Measurements from ENCODE around the gene THOC2.
"Not testable (repeated sequence)": the region's sequence is repeated elsewhere in the genome, so short reads cannot be mapped to it uniquely, and the experiment has no call there.

The THOC2 gene

DNA sequence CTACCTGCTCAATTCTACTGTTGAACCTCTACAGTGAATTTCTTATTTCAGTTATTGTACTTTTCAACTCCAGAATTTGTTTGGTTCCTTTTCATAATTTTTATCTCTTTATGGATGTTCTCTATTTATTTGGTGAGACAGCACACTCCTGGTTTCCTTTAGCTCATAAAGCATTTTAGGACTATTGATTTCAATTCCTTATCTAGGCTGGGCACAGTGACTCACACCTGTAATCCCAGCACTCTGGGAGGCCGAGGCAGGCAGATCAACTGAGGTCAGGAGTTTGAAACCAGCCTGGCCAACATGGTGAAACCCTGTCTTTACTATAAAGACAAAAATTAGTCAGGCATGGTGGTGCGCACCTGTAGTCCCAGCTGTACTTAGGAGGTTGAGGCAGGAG is 57.7 kb downstream of the THOC2 start:
- DNase-seq, result no peak

GRCh38 chrX:123673813-123674212 is 59.0 kb downstream of the THOC2 start:
- no peak for DNase-seq

DNA sequence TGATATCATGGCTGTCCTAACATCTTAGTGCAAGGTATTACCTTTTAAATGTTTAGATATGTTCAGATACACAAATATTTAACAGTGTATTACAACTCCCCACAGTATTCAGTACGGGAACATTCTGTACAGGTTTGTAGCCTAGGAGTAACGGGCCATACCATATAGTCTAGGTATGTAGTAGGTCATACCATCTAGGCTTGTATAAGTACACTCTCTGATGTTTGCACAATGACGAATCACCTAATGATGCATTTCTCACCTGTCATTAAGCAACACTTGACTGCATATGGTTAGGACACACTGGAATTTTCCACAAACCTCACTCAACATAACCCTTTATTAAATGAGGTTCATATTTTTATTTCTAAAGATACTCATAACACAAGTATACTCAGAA is 67.7 kb downstream of the THOC2 start:
- DNase-seq, result no peak

GRCh38 chrX:123664467-123665167 is 68.2 kb downstream of the THOC2 start:
- DNase-seq, result not testable (repeated sequence)

DNA sequence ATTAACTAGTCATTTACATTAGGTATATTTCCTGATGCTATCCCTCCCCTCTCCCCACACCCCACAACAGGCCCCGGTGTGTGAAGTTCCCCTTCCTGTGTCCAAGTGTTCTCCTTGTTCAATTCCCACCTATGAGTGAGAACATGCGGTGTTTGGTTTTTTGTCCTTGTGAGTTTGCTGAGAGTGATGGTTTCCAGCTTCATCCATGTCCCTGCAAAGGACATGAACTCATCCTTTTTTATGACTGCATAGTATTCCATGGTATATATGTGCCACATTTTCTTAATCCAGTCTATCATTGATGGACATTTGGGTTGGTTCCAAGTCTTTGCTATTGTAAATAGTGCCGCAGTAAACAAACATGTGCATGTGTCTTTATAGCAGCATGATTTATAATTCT is 69.1 kb downstream of the THOC2 start:
- not testable (repeated sequence) for DNase-seq

- not testable (repeated sequence) for DNase-seq
Observed at GRCh38 chrX:123656507-123656906, 76.3 kb downstream of the THOC2 start.

DNA sequence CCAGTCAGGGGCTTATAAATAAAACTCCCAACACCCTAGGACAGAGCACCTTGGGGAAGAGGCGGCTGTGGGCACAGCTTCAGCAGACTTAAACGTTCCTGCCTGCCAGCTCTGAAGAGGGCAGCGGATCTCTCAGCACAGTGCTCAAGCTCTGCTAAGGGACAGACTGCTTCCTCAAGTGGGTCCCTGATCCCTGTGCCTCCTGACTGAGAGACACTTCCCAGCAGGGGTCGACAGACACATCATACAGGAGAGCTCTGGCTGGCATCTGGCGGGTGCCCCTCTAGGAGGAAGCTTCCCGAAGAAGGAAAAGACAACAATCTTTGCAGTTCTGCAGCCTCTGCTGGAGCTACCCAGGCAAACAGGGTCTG is 84.1 kb downstream of the THOC2 start:
- DNase-seq, result not testable (repeated sequence)

- peak in 10 of 51 donors; percentile 0 to 13 (median 0) for DNase-seq
Observed at GRCh38 chrX:123648028-123648810, 84.6 kb downstream of the THOC2 start.

DNA sequence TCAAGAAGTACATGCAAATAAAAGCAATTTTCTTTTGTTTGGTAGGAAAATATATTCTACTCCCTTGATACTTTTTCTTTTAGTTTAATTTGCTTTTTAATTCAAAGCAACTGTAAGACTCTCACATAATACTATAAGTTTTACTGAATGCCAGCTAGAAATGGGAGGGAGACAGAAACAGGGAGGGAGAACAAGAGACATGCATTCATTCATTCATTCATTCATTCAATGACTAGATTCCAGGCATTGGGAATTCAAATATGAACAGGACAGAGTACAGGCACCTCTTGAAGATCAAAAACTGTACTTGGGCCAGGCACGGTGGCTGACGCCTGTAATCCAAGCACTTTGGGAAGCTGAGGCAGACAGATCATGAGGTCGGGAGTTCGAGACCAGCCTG is 85.6 kb downstream of the THOC2 start:
- DNase-seq, result no peak

GRCh38 chrX:123629502-123629901 is 103.3 kb downstream of the THOC2 start:
- no peak for DNase-seq

- no peak for DNase-seq
Observed at GRCh38 chrX:123626962-123627361, 105.9 kb downstream of the THOC2 start.

- no peak for DNase-seq
Observed at GRCh38 chrX:123625952-123626351, 106.9 kb downstream of the THOC2 start.

GRCh38 chrX:123625477-123625876 is 107.4 kb downstream of the THOC2 start:
- DNase-seq, result no peak

- DNase-seq, result no peak
Observed at GRCh38 chrX:123617007-123617406, 115.8 kb downstream of the THOC2 start.

DNA sequence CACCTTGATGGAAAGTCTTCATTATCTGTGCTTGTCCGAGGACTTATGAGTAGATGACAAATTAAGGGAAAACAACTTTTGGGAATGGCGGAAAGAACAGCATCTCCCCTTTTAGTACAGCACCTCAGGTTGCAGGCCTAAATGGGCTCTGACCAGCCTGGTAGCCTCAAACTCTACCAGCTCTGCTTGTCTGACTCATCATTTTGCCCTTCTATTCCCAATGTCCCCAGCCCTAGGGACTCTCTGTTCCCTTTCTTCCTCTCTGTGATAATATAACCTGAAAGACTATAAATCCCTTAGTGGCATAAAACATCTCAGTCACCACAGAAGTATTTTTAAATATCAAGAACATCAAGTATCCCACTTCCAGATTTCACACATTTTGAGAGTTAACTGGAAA is 121.9 kb downstream of the THOC2 start:
- DNase-seq, result no peak

DNA sequence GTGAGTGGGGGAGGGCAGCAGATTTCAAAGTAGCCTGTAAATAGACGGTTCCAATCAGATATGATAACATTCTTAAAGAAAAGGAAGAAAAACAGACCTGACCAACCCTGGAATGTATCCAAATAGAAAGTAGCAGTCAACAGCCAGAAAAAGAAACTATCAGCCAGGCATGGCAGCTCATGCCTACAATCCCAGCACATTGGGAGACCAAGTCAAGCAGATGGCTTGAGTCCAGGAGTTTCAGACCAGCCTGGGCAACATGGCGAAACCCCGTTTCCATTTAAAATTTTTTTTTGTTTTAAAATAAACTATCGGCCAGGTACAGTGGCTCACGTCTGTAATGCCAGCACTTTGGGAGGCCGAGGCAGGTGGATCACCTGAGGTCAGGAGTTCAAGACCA is 125.0 kb downstream of the THOC2 start:
- DNase-seq, result no peak

- DNase-seq, result no peak
Observed at GRCh38 chrX:123607270-123607669, 125.6 kb downstream of the THOC2 start.

DNA sequence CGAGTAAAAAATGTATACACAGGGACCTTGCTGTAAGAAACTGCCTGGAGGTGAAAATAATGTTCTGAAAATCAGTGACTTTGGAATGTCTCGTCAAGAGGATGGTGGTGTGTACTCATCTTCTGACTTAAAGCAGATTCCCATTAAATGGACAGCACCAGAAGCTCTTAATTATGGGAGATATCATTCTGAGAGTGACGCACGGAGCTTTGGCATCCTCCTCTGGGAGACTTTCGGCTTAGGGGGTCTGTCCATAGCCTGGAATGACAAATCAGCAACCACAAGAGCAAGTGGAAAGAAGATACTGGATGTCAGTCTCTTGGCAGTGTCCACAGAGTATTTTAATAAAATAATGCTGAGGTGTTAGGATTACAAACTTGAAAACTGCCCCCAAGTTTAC is 129.4 kb downstream of the THOC2 start:
- no peak for DNase-seq

- DNase-seq, result no peak
Observed at GRCh38 chrX:123601437-123601836, 131.4 kb downstream of the THOC2 start.

- no peak for DNase-seq
Observed at GRCh38 chrX:123600181-123600580, 132.7 kb downstream of the THOC2 start.

- DNase-seq, result no peak
Observed at GRCh38 chrX:123590842-123591486, 141.9 kb downstream of the THOC2 start.

GRCh38 chrX:123588723-123589122 is 144.1 kb downstream of the THOC2 start:
- DNase-seq, result no peak

GRCh38 chrX:123581586-123581985 is 151.3 kb downstream of the THOC2 start:
- DNase-seq, result no peak

Data from hypothalamus (tissue), 51 donors.